Measurements from ENCODE around the gene P4HA2.

The P4HA2 gene

DNA sequence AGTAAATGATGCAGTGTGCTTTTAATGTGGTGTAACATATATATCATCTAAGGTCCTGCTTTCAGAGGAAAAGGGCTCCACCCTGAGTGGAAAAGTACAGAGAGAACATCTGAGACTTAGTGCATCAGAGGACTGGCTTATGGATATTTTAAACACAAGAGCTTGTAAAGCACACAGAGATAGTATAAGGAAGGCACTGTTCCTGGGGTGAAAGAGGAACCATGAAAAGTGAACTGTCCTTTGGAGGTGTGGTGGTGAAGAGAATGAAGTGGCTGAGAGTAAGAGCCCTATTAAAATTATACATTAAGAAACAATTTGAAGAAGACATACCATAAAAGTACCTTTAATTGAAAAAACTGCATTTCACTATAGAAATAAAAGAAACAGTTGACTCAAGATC lies 85.2 kb downstream of the P4HA2 start:
- DNase-seq (ENCODE audit: low read depth), result no peak
